Activated CD4-positive, alpha-beta T cell treated with anti-CD3 and anti-CD28 coated beads, Interleukin-2, amount 10 ng/mL, durations not matched to agents 7 days and 5 days (primary cell): Measurements from ENCODE around the gene TSEN34. TPM values are rescaled to one million over a fixed set of nuclear protein-coding genes. Genes with fewer than 3 reads are reported as not detected.
"Not testable (repeated sequence)": the region's sequence is repeated elsewhere in the genome, so short reads cannot be mapped to it uniquely, and the experiment has no call there.

Source experiments
- CTCF ChIA-PET: fragments of 350-600 bp; sonication (Branson Sonifier 250); formaldehyde crosslinking; loops from one replicate; lab custom pipeline; 2021; ENCODE audit warnings: antibody characterized with exemption; lab: Charles Lee
- POLR2A ChIA-PET: fragments of 350-600 bp; sonication (Branson Sonifier 250); formaldehyde crosslinking; loops from one replicate; lab custom pipeline; 2021; ENCODE audit warnings: antibody characterized with exemption; lab: Charles Lee
- DNase-seq: peaks from one replicate; pipeline ENCODE4 v3.0.0-alpha.2; 2020
- H3K27ac Mint-ChIP-seq: one replicate; pipeline ENCODE4 v1.8.0; 2021; ENCODE audit warnings: mild to moderate bottlenecking, moderate library complexity, mixed read lengths
- H3K27me3 Mint-ChIP-seq: one replicate; pipeline ENCODE4 v1.8.0; 2021; ENCODE audit warnings: mixed read lengths
- H3K36me3 Mint-ChIP-seq: one replicate; pipeline ENCODE4 v1.8.0; 2021; ENCODE audit warnings: low read depth, mixed read lengths
- H3K4me1 Mint-ChIP-seq: one replicate; pipeline ENCODE4 v1.8.0; 2021; ENCODE audit warnings: mixed read lengths
- H3K4me3 Mint-ChIP-seq: one replicate; pipeline ENCODE4 v1.8.0; 2021; ENCODE audit warnings: mild to moderate bottlenecking, moderate library complexity, mixed read lengths
- H3K9me3 Mint-ChIP-seq: one replicate; pipeline ENCODE4 v1.8.0; 2021; ENCODE audit warnings: mixed read lengths
- total RNA-seq, 2 experiments: library from RNA; stranded (reverse); gene quantifications; one replicate each; pipeline ENCODE4 v1.2.3, GENCODE V29; 2021

The TSEN34 gene
- total RNA-seq, 2 experiments from 2014 or later: 7.9 to 10.2 TPM

DNA sequence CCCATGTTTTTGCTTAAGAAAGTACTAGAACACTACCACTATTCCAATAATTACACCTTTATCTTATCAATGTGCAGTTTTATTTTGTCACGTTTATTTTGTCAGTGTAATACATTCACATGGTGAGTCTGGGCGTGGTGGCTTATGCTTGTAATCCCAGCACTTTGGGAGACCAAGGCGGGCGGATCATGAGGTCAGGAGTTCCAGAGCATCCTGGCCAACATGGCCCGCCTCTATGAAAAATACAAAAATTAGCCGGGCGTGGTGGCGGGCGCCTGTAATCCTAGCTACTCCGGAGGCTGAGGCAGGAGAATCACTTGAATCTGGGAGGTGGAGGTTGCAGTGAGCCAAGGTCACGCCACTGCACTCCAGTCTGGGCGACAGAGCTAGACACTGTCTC, 3.4 kb downstream of the TSEN34 start:
- POLR2A ChIA-PET, CTCF ChIA-PET, H3K27me3 Mint-ChIP-seq, H3K4me3 Mint-ChIP-seq, H3K9me3 Mint-ChIP-seq, DNase-seq, H3K27ac Mint-ChIP-seq: not testable (repeated sequence)
- Mint-ChIP-seq H3K4me1 (peaks cover 26% of the 10 kb centered on the region), H3K36me3 (peaks cover 12% of the 10 kb centered on the region)

DNA sequence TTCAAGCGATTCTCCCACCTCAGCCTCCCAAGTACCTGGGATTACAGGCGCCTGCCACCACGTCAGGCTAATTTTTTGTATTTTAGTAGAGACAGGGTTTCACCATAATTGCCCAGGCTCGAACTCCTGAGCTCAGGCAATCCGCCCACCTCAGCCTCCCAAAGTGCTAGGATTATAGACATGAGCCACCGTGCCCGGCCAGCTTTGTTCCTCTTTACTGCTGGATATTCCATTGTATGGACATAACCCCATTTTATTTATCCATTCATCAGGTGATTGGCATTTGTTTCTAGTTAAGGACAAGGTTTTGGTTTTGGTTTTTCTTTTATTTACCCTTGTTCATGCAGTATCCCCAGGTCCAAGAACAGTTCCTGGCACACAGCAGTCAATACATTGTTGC, 5.4 kb downstream of the TSEN34 start:
- H3K4me3 Mint-ChIP-seq: no peak overlapping the region
- no peak overlapping the region for H3K27ac Mint-ChIP-seq
- POLR2A ChIA-PET: no interaction called here
- peaks cover 30% of the 10 kb centered on the region for H3K4me1 Mint-ChIP-seq
- no peak for DNase-seq
- CTCF ChIA-PET: no interaction called here
- H3K36me3 Mint-ChIP-seq: peaks cover 21% of the 10 kb centered on the region
- H3K9me3 Mint-ChIP-seq: no peaks in the 10 kb centered on the region
- no peaks in the 10 kb centered on the region for H3K27me3 Mint-ChIP-seq

- Mint-ChIP-seq H3K4me1 (peaks cover 30% of the 10 kb centered on the region), H3K36me3 (peaks cover 27% of the 10 kb centered on the region), H3K9me3 (no peaks in the 10 kb centered on the region), H3K27me3 (no peaks in the 10 kb centered on the region), H3K4me3 (no peak overlapping the region), H3K27ac (no peak overlapping the region)
- CTCF ChIA-PET: no interaction called here
- no peak for DNase-seq
- POLR2A ChIA-PET: no interaction called here
These were observed 6.0 kb downstream of the TSEN34 start for GRCh38 chr19:54197121-54197520.

GRCh38 chr19:54199401-54199800, 8.3 kb downstream of the TSEN34 start:
- ChIA-PET CTCF (interaction anchor here (0.6 to 0.7 kb wide), 2 partner anchors 40 to 757 kb away, joined by 3 to 6 read pairs; no protein-coding TSS in a partner anchor), POLR2A (interaction anchor here (0.9 kb wide), 1 partner anchor 8 kb away, joined by 4 read pairs; the partner anchor contains the start of gene TSEN34)
- Mint-ChIP-seq H3K9me3 (no peaks in the 10 kb centered on the region), H3K36me3 (peaks cover 39% of the 10 kb centered on the region), H3K4me1 (peaks cover 39% of the 10 kb centered on the region), H3K27me3 (no peaks in the 10 kb centered on the region), H3K4me3 (peak overlapping the region; percentile 66), H3K27ac (peak overlapping the region; percentile 43)
- no peak for DNase-seq

DNA sequence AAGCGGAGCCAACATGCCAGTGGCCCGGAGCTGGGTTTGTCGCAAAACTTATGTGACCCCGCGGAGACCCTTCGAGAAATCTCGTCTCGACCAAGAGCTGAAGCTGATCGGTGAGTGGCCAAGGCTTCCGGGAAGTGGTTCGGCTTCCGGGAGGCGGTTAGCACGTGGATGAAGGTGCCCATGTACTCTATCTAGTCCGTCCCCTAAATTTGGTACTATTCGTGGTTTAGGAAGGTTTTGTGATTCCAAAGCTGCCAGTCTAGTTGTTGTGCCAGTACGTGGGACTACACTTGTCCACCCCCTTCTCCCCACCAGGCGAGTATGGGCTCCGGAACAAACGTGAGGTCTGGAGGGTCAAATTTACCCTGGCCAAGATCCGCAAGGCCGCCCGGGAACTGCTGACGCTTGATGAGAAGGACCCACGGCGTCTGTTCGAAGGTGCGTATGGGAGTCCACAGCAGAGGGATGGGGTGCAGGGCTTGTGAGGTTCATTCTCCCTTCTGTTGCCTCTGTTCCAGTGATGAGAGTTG, 10.1 kb downstream of the TSEN34 start:
- CTCF ChIA-PET: interaction anchor here (1.1 to 1.3 kb wide), 2 partner anchors 9 to 10 kb away, joined by 3 to 5 read pairs; partner anchors contain the start of gene TSEN34
- DNase-seq: no peak
- H3K27me3 Mint-ChIP-seq: no peaks in the 10 kb centered on the region
- H3K4me3 Mint-ChIP-seq: peak overlapping the region; percentile 92
- peak overlapping the region; percentile 99 for H3K27ac Mint-ChIP-seq
- H3K36me3 Mint-ChIP-seq: peaks cover 54% of the 10 kb centered on the region
- H3K9me3 Mint-ChIP-seq: no peaks in the 10 kb centered on the region
- H3K4me1 Mint-ChIP-seq: peaks cover 55% of the 10 kb centered on the region
- POLR2A ChIA-PET: interaction anchor here (0.7 to 1.1 kb wide), 4 partner anchors 10 to 1452 kb away, joined by 3 to 5 read pairs (median 3); partner anchors contain the start of genes LENG1 and MBOAT7

GRCh38 chr19:54201980-54202379, 10.9 kb downstream of the TSEN34 start:
- no peaks in the 10 kb centered on the region for H3K9me3 Mint-ChIP-seq

GRCh38 chr19:54203151-54203611, 12.1 kb downstream of the TSEN34 start:
- CTCF ChIA-PET: interaction anchor here (1.3 kb wide), 1 partner anchor 8 kb away, joined by 3 read pairs; no protein-coding TSS in a partner anchor
- Mint-ChIP-seq H3K36me3 (peaks cover 74% of the 10 kb centered on the region), H3K4me1 (peaks cover 74% of the 10 kb centered on the region), H3K27ac (peak overlapping the region; percentile 54), H3K9me3 (no peaks in the 10 kb centered on the region), H3K27me3 (no peaks in the 10 kb centered on the region), H3K4me3 (peak overlapping the region; percentile 92)
- POLR2A ChIA-PET: interaction anchor here (0.7 kb wide), 1 partner anchor 12 kb away, joined by 4 read pairs; the partner anchor contains the start of gene TSEN34
- no peak for DNase-seq

More at GRCh38 chr19:54201980-54202379, 10.9 kb downstream of the TSEN34 start:
- H3K27me3 Mint-ChIP-seq: no peaks in the 10 kb centered on the region
- H3K4me1 Mint-ChIP-seq: peaks cover 62% of the 10 kb centered on the region
- CTCF ChIA-PET: interaction anchor here (1.3 kb wide), 1 partner anchor 9 kb away, joined by 3 read pairs; no protein-coding TSS in a partner anchor
- H3K36me3 Mint-ChIP-seq: peaks cover 62% of the 10 kb centered on the region
- no peak for DNase-seq
- POLR2A ChIA-PET: no interaction called here
- H3K27ac Mint-ChIP-seq: peak overlapping the region; percentile 99
- H3K4me3 Mint-ChIP-seq: peak overlapping the region; percentile 92

DNA sequence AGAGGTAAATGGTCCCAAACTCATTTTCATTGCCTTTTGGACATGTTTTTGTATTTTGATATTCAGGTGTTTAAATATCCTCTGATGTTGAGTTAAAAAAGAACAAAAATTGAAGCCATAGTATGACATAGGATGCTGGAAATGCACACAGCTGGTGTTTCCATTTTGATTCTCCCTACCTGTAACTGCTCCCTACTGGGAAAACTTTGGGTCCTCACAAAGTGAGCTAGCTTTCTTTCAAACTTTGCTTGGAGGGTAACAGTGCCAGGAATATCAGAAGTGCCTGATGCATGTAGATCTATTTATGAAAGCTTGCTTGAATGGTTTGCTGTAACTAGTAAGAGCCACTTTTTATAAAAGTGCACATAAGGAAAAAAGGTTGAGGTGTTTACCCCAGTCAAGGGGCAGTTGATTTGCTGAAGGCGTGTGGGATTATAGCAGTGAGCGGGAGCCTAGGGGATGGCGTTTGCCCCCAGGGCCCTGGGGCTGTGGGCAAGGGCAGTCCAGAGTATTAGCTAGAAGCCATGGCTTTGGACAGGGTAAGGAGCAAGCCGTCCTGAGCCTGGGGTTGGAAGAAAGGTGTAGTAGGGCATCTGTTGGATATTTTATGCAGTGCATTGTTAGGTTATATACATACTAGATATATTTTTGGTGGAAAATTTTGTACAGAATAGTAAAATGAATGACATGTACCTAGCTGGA, 13.8 kb downstream of the TSEN34 start:
- DNase-seq: no peak

DNA sequence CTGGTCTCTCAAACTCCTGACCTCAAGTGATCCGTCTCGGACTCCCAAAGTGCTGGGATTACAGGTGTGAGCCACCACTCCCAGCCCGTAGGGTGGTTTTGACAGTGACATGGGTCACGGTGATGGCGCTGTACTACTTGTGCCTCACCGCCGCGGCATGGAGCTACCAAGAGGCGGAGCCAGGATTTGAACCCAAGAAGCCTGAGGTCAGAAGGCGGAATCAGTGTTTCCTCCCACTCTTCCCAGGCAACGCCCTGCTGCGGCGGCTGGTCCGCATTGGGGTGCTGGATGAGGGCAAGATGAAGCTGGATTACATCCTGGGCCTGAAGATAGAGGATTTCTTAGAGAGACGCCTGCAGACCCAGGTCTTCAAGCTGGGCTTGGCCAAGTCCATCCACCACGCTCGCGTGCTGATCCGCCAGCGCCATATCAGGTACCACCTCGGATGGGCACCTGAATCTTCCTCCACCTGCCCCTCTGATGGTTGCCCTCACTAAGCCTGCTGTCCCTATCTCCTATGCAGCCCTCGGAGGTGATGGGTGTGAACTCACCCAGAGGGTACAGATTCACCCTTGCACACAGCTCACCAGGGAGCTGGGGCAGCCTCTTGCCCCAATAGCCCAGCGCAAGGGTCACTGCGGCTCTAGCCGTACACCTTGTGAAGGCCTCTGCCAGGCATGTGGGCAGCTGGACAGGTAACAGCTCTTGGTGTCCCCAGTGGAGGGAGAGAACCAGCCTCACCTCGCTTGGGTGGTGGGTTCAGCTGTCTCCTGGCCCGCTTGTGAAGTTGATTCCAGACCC, 15.1 kb downstream of the TSEN34 start:
- POLR2A ChIA-PET: no interaction called here
- H3K27ac Mint-ChIP-seq: no peak overlapping the region
- no peak overlapping the region for H3K4me3 Mint-ChIP-seq
- H3K36me3 Mint-ChIP-seq: peaks cover 83% of the 10 kb centered on the region
- no peaks in the 10 kb centered on the region for H3K9me3 Mint-ChIP-seq
- CTCF ChIA-PET: interaction anchor here (0.9 kb wide), 1 partner anchor 185 kb away, joined by 3 read pairs; no protein-coding TSS in a partner anchor
- no peak for DNase-seq
- no peaks in the 10 kb centered on the region for H3K27me3 Mint-ChIP-seq
- peaks cover 96% of the 10 kb centered on the region for H3K4me1 Mint-ChIP-seq

More for the DNA sequence above, 13.8 kb downstream of the TSEN34 start:
- ChIA-PET CTCF (no interaction called here), POLR2A (no interaction called here)
- Mint-ChIP-seq H3K4me1 (peaks cover 87% of the 10 kb centered on the region), H3K27ac (no peak overlapping the region), H3K27me3 (no peaks in the 10 kb centered on the region), H3K36me3 (peaks cover 81% of the 10 kb centered on the region), H3K4me3 (no peak overlapping the region), H3K9me3 (no peaks in the 10 kb centered on the region)

DNA sequence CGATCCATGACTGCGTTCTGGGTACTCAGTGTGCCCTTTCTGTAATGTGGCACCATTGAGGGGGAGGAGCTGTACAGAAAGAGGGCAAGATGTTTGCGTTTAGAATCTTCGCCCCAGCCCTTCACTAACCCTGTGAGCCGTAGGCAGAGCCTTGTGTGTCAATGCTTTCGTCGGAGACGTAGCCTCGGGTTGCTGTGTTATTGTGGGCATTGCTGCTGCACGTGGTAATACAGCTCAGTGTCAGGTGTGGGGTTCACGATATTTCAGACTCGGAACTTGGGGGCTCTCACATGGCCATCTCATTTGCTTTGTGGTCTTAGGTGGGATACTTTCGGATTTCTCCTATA, 15.7 kb downstream of the TSEN34 start:
- ChIA-PET POLR2A (no interaction called here), CTCF (interaction anchor here (0.9 kb wide), 1 partner anchor 185 kb away, joined by 3 read pairs; no protein-coding TSS in a partner anchor)
- Mint-ChIP-seq H3K27ac (no peak overlapping the region), H3K4me1 (peaks cover 95% of the 10 kb centered on the region), H3K36me3 (peaks cover 79% of the 10 kb centered on the region), H3K4me3 (no peak overlapping the region), H3K9me3 (no peaks in the 10 kb centered on the region), H3K27me3 (no peaks in the 10 kb centered on the region)
- no peak for DNase-seq

DNA sequence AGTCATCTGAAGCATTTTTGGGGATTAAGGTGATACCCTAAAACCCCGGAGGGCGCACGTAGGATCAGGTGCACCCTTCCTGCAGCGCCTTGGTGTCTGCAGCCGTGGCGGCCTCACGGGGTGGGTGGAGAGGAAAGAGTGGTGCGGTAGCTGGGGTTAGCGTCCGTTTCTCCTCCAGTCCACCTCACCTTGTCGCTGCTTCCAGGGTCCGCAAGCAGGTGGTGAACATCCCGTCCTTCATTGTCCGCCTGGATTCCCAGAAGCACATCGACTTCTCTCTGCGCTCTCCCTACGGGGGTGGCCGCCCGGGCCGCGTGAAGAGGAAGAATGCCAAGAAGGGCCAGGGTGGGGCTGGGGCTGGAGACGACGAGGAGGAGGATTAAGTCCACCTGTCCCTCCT, 16.1 kb downstream of the TSEN34 start:
- Mint-ChIP-seq H3K4me1 (peaks cover 93% of the 10 kb centered on the region), H3K36me3 (peaks cover 75% of the 10 kb centered on the region)
- POLR2A ChIA-PET, CTCF ChIA-PET, H3K4me3 Mint-ChIP-seq, H3K27me3 Mint-ChIP-seq, H3K9me3 Mint-ChIP-seq, H3K27ac Mint-ChIP-seq, DNase-seq: not testable (repeated sequence)

- H3K9me3 Mint-ChIP-seq: no peaks in the 10 kb centered on the region
- H3K4me3 Mint-ChIP-seq: peak overlapping the region; percentile 2
- no peaks in the 10 kb centered on the region for H3K27me3 Mint-ChIP-seq
- peaks cover 89% of the 10 kb centered on the region for H3K4me1 Mint-ChIP-seq
- POLR2A ChIA-PET: interaction anchor here (1.1 kb wide), 1 partner anchor 18 kb away, joined by 4 read pairs; the partner anchor contains the start of gene MBOAT7
- no peak for DNase-seq
- peak overlapping the region; percentile 51 for H3K27ac Mint-ChIP-seq
- H3K36me3 Mint-ChIP-seq: peaks cover 70% of the 10 kb centered on the region
- CTCF ChIA-PET: interaction anchor here (1.0 kb wide), 1 partner anchor 18 kb away, joined by 3 read pairs; the partner anchor contains the start of gene MBOAT7
These were observed 16.5 kb downstream of the TSEN34 start for GRCh38 chr19:54207676-54207982.
